Activated CD8-positive, alpha-beta memory T cell treated with anti-CD3 and anti-CD28 coated beads, Interleukin-2, amount 50 U/mL, for 4 hours (primary cell): Measurements from ENCODE around the gene MAN2C1.
A peak's percentile ranks its signal among the peaks of the same experiment; 100 is the strongest.
"Not testable (repeated sequence)": the region's sequence is repeated elsewhere in the genome, so short reads cannot be mapped to it uniquely, and the experiment has no call there.

Experiments
- DNase-seq: peaks from one replicate; pipeline ENCODE4 v3.0.0-alpha.2; 2020

MAN2C1 gene

DNA sequence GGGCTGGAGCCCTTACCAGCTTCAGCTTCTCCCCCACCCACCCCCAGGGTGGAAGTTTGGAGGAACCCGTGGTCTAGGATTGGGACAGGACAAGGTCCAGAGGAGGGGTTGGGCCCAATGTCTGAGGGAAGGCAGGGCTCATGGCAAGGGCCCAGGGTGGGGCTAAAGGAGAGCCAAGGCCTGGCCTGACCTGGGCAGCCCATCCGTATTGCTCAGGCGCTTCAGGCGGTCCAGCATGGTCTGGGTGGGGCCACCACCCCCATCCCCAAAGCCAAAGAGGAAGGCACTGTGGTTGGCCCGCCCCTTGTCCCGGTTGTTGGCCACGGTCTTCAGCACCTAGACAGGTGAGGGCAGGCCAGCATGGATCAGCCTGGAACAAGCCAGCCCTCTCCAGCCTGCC, 7.6 kb downstream of the MAN2C1 start:
- no peak for DNase-seq

DNA sequence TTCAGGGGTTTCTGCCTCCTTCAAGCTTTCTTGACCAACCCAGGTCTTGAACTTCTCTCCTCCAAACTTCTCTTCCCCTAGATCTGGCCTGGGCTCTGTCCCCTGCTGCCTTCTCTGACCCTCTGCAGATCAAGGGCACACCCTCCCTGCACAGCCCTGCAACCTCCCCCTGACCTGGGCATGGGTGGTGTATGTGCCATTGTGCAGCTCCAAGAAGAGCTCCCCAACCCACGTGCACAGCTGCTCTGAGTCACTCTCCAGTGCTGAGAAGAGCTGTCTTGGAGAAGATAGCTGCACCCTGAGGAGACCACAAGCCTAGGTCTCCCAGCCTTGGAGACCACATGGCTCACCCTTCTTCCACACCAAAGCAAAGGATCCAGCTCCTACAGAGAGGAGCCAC, 8.0 kb downstream of the MAN2C1 start:
- no peak for DNase-seq

DNA sequence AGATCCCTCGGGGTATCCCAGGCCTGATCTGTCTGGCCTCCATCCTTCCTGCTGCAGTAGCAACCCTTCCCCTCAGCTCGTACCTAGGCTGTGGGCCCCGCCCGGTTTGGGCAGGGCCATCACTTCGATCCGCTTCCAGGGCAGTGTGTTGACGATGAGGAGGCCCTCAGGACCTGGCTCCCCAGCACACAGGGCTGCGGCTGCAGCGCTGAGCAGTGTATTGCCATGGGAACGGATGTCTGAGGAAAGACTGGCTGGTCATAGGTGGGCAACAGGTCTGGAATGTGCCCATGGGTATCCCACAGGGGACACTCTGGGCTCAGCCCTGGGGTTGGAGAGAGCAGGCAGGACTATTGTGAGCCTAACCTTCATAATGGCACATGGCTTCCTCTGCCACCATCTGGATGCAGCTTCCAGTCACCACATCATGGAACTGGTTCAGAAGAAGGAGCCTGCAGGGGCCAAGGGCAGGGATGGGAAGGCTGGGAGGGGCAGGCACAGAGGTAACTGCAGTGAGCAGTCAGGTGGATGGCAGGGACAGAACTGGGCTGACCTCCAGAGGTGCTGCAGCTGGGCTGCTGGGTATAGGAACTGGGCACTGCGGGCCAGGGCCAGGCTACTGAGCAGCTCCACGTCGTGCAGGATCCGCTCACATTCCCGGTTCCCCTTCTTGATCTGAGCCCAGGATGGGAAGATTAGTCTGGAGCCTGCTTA, 8.7 kb downstream of the MAN2C1 start:
- no peak for DNase-seq

DNA sequence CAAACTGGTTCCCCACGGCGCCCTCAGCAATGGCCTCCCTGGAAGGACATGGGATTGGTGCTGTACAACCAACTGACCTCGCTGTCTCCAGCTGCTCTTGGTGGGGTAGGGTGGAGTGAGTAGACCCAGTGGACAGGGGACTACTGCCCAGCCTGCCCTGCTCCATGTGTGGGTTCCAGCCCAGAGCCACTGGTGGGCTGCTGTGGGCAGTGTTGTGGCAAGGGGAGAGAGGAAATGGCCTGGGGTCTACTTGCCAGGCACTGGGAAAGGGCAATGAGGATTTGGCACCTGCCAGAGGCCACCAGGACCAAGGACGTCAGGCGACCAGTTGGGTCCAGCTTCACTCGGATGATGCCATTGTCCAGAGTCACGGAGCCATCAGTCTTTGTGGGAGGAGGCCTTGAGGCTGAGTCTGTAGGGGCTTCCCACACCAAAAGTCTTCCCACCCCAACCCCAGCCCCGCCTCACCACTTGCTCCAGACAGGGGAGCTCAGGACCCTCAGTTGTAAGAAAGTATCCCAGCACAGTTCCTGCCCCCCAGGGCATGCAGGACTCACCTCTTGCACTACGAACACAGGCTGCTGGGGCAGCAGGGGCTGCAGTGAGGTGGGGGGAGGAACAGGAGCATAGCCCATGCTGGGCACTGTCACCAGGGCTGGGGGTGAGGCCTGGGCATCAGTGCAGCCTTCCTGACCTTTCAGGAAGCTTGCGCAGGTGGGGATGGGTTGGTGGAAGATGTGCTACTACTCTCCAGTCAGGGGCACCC, 9.5 kb downstream of the MAN2C1 start:
- DNase-seq, result no peak

DNA sequence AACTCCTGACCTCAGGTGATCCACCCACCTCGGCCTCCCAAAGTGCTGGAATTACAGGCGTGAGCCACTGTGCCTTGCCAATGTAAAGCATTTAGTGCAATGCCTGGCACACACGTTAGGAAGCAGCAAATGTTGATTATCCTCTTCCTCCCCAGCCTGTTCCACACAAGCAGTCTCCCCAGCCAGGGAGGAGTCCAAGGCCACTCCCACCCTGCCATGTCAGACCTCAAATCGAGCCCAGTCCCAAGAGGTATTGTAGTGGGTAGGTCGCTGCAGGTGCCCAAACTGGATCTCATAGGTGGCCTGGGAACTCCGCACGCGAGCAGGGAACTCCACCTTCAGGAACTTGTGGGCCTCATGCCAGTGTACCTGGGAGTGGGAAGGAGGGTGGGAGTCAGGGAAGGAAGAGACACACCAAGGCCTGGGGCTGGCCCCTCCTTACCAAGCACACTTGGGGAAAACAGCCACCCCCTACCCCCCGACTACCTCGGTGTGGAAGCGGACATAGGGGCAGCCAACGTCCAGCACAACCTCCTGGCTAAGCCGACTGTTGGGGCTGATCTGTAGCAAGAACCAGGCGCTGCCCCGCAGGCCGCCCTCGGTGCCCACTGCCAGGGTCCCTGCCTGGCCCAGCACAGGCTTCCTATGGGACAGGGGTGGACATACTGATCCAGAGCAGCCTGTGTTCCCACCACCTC, 10.3 kb downstream of the MAN2C1 start:
- DNase-seq, result no peak

DNA sequence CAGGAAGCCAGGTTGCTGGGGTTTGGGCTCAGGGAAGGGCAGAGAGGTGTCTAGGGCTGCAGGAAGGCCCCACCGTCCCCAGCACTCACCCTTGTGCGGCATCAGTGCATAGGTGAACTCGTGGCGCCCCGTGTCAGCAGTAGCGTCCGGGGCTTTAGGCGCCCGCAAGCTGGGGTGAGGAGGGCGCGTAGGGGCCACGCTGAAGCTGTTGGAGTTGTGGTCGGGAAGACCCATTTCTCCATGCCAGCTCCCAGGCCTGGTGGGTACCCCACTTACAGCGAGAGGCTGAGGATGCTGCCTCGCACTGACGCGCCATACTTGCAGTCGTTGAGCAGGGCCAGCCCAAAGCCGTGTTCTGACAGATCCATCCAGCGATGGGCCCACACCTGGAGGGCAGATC, 11.9 kb downstream of the MAN2C1 start:
- DNase-seq, result no peak

DNA sequence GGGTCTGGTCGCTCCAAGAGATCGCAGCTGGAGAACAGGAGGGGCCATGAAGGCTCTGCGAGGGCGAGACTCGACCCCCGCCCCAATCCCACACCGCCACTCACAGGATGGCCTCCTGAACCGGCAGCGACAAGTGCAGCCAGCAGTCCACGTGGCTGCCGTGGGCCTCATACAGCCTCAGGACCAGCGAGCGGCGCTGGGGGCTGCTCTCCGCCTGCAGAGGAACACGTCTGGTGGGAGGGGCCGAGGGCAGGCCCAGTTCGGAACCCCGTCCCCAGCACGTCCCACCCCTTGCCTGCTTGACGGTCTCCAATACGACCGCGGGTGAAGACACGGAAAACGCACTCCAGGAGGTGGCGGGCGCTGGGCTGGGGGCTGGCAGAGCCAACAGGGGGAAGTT, 12.4 kb downstream of the MAN2C1 start:
- no peak for DNase-seq

DNA sequence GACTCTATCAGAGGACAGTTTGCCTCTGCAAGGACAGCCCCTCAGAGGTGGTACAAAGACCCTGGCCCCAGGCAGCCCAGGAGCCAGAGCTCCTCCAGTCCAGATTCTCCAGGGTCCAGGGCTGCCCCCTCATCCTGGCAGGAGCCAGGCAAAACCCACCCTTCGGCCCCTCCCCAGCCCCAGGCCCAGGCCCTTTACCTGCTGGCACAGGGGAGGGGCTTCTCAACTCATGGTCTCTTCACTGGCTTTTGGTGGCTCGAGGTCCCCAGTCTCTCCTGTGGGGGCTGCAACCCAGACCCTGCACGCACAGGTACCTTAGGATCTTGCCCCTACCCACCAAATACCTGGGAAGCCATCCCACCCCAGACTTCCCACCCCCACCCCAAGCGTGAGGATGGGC, 13.0 kb downstream of the MAN2C1 start:
- DNase-seq, result no peak

DNA sequence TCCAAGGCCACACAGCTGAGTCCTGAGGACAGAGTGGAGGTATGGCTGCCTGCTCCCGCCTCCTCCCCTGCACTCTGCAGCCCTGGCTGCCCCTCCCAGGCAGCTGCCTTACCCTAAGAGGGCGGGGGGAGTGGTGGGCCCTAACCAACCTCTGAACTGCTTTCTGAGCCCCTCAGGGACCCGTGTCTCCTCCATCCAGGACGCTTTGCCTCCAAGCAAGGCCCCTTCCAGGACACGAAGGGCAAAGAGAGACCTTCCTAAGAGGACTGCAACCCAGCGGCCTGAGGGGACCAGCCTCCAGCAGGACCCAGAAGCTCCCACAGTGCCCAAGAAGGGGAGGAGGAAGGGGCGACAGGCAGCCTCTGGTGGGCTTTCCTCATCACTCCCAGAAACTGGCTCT, 14.0 kb downstream of the MAN2C1 start:
- DNase-seq, result no peak

DNA sequence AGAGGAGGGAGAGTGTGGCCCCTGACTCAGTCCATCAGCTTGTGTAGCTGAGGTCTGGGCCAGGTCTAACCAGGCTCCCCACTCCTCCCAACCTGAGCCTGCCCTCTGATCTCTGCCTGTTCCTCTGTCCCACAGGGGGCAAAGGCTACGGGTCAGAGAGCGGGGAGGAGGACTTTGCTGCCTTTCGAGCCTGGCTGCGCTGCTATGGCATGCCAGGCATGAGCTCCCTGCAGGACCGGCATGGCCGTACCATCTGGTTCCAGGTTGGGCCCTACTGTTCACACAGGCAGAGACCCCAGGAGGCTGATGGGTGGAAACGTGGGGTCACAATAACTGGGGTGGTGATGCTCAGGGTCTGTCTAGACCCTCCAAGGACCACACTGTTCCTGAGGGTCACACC, 14.8 kb downstream of the MAN2C1 start:
- DNase-seq, result no peak

DNA sequence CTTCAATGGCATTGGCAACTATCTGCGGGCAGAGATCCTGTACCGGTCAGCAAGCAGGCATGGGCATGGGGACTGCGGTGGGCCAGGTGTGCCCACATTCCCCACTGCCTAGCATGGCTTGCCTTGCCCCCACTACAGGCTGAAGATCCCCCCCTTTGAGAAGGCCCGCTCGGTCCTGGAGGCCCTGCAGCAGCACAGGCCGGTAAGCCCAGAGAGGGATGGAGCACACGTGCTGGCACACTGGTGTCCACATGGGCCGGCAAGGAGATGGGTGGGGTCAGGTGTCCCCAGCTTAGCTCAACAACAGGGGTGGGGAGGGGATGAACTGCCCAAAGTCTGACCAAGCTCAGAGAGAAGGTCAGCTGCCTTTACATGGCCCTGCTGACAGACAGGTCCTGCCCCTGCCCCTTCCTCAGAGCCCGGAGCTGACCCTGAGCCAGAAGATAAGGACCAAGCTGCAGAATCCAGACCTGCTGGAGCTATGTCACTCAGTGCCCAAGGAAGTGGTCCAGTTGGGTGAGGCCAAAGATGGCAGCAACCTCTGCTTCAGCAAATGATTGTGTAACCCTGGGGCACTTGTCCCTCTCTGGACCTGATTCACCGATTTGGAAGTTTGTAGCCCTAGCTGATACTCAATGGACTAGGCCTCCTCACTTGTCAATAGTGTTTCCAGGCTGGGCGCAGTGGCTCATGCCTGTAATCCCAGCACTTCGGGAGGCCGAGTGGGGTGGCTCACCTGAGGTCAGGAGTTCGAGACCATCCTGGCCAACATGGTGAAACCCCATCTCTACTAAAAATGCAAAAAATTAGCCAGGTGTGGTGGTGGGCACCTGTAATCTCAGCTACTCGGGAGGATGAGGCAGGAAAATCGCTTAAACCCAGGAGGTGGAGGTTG, 16.0 kb downstream of the MAN2C1 start:
- DNase-seq, result no peak

DNA sequence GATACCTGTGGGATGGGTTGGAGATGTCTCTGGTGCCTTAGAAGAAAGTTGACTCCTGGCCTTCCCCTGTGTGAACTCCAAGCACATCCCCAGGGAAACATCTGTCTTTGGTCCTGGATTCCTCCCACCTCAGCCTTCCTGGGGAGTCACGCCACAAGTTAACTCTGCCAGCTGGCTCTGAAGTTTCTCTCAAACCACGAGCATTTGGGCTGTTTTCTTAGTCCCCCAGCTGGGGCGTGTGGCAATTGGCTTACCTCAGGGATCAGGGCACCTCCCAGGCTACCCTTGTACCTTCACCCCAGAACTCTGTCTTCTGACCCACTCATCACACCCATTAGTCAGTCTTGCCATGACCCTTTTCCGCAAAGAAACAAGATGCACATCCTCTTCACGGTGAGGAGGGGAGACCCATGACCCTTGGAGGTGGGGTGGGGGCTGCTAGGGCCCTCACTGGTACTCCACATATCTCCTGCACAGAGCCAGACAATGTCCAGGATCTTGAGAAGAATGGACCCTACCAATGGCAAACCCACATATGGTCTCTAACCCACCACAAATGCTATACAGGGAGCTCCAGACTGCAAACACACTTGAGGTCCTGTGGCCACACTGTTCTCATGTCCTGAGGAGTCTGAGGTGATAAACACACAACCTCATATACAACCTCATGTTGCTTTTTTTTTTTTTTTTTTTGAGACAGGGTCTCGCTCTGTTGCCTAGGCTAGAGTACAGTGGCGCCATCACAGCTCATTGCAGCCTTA, 17.6 kb downstream of the MAN2C1 start:
- DNase-seq, result no peak

DNA sequence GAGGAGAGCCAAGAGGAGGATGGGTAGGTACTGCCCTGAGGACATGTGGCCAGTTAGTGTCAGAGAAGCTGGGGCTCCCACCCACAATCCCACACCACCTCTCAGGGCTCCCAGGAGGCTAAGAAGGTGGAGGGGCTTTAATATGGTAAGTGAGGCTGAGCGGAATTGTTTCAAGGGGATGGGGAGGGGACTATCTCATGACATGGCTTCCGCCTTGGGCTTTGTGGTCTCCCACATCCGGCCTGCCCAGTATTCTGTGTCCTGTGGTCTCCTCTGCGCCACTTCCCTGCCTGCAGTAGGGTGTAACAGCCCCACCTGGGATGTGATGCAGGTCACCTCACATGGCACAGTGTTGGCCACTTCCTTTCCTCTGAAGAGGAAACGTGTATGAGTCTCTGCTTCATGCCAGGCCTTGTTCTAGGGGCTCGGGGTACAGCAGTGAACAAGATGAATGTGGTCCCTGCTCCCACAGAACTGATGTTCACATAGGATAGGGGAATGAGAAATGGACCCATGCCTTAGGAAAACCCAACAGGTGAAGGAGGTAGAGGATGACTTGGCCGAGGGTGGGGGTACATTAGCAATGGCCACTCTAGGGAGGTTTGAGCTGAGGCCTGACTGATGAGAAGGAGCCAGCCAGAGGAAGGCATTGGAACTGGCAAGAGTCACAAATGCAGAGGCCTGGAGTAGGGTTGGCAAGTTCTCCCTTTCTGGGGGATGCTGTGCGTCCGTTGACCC, 18.4 kb downstream of the MAN2C1 start:
- peak; percentile 43 for DNase-seq

DNA sequence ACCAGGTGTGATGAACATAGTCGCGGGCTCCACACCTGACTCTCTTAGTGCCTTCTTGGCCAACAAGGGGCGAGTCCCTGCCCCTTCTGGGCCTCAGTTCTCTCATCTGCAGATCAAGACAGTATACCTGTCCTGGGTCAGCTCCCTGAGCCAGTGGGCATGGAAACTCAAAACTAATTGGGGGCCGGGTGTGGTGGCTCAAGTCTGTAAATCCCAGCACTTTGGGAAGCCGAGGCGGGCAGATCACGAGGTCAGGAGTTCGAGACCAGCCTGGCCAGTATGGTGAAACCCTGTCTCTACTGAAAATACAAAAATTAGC, 19.1 kb downstream of the MAN2C1 start:
- DNase-seq, result not testable (repeated sequence)

DNA sequence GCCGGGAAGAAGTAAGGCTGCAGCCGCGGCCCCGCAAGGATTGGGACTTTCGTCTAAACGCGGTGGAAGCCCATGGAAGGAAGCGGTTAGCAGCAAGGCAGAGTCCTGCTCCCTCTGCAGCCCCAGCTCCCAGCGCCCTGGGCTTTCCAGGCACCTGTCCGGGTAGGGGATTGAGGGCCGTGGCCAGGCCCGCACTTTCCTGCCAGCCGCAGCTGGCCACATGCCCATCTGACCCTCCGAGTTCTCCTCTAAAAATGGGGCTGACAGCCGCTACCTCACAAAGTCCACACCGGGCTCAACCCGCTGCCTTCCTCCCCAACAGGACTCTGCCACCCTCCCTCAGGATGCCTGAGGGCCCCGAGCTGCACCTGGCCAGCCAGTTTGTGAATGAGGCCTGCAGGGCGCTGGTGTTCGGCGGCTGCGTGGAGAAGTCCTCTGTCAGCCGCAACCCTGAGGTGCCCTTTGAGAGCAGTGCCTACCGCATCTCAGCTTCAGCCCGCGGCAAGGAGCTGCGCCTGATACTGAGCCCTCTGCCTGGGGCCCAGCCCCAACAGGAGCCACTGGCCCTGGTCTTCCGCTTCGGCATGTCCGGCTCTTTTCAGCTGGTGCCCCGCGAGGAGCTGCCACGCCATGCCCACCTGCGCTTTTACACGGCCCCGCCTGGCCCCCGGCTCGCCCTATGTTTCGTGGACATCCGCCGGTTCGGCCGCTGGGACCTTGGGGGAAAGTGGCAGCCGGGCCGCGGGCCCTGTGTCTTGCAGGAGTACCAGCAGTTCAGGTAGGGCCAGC, 19.7 kb downstream of the MAN2C1 start:
- no peak for DNase-seq

DNA sequence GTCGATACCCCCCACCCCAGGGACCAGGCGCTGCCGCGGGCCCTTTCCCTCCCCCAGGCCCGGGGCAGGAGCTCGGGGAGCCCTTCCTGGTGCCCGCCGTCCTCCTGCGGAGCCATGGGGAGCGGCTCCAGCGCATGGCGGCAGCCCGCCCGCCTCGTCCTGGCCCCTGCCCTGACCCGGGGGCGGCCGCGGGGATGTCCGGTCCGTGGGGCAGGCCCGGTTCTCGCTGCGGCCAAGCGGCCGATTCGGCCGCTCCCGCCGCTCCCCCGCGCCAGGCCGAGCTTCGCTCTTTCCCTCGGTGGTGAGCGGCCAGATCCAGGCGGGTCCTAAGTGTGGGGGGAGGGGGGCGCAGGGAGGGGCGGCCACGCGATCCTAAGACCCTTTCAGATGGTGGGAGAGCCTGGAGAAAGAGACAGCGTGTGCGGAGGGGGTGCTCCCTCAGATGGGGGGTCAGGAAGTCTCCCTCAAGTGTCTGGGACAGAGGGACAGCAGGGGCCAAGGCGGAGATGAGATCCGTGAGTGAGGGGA, 20.3 kb downstream of the MAN2C1 start:
- DNase-seq, result no peak

DNA sequence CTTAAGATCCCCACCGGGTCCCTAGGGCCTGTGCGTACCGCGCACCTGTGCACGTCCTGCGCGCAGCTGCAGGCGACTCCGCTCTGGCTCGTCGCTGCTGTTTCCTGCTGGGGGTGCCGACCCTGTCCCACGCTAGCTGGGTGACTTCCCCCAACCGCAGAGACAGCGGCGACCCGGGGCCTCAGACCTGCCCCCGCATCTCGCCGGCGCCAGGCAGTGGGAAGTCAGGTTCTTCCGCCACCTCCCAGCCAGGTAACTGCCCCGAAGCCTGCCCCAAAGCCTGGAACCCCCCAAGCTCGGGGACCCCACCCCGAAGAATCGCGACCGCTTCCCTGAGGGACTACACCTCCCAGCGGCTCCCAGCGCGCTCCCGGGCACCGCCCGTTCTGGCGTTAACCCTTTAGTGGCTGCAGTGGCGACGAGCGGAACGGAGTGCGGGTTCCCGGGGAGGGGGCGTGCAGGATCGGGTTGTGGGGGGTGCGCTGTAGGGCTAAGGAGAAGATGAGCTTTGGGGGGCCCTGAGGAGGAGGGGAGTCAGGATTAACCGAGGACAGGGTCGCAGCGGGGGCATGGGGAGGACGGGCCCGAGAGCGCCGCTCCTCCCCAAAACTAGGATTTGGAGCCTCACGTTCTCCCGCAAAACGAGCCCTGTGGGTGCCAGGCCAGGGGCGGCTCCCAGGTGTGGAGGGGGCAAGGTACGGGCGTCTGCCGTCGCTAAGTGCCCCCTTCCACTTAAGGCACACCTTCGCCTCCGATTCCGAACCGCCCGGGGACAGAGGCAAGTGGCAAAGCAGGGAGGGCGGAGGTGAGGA, 21.0 kb downstream of the MAN2C1 start:
- peak; percentile 55 for DNase-seq

DNA sequence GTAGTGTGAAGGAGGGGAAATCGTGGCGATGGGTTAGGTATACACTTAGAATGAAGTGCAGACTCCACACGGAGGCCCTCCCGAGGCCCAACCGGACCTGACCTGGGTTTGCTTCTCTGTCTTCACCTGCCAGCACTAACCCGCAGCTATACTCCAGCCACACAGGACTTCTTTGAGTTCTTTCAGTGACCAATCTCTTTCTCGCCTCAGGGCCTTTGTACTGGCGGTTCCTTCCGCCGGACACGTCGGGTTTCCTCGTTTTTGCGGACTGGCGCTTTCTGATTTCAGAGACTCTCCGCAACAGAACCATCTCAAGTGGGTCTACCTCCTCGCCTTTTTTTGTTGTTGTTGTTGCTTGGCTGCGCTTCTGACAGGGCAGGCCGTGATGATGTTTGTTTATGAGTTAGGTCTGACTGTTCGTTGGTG, 21.6 kb downstream of the MAN2C1 start, which contains the start of gene NEIL1:
Gene NEIL1, plus strand, starts transcription at position 244 of the 426 bp plus-strand sequence. CDS start 1,867 bp downstream, outside the sequence.
- DNase-seq, result no peak

DNA sequence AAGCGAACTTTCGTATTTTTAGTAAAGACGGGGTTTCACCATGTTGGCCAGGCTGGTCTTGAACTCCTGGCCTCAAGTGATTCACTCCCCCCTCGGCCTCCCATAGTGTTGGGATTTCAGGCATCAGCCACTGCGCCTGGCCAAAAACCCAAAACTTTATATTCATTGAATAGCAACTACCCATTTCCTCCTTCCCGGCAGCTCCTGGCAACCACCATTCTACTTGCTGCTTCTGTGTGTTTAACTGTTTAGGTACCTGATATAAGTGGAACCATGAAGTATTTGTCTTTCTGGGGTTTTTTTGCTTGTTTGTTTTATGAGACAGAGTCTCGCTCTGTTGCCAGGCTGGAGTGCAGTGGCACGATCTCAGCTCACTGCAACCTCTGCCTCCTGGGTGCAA, 24.5 kb downstream of the MAN2C1 start:
- not testable (repeated sequence) for DNase-seq
